Heart left ventricle (tissue), 13 donors: ENCODE measurements around the gene MRPS6.

Experiments
- POLR2A ChIP-seq, 2 donors: fragments of 450-650 bp; IDR thresholded peaks; one replicate each; pipeline ENCODE4 v1.6.1; 2017; ENCODE audit warnings: antibody characterized with exemption in 2 of 2, mild to moderate bottlenecking in 2 of 2, moderate library complexity in 2 of 2
- TF ChIP-seq, protein P1 (sequence below), 12 donors: fragments of 200-600 bp; sonication (generic) in 4 of 12; IDR thresholded peaks; one replicate each; pipeline versions ENCODE4 v1.5.0 to v1.8.0; 2018 to 2022; ENCODE audit warnings: antibody characterized with exemption in 12 of 12, mild to moderate bottlenecking in 5 of 12
- donor health status: ischemic (EF 13 %, LVEDD 7.1; RV severe dilation, severe dysfunction).
- donor health status: DM: no; HTN: yes; CAD: no.
- donor health status: DM: no; HTN: no; CAD: no.
- donor health status: ischemic (EF 25% LVEDD 6.9; RV normal size, moderate dysfunction).
- donor health status: ischemic (EF 25% LVEDD 5.7; RV mildly dilated, moderate dysfunction).
- donor health status: ischemic (EF 35%, LVEDD 5.7; RV mildly dilated, moderate dysfunction).
- donor health status: nonischemic (EF 11% LVEDD 7.7; RV severe dilation, severe dysfunction).
- donor health status: DM: yes; HTN: yes; CAD: no.
- donor health status: PGD.
- donor health status: ischemic (EF 29% LVEDD 5.4; RV normal size, mild dysfunction).
- donor health status: nonischemic (EF 23%, LVEDD 6.1; RV moderate dilation, normal function).

DNA sequence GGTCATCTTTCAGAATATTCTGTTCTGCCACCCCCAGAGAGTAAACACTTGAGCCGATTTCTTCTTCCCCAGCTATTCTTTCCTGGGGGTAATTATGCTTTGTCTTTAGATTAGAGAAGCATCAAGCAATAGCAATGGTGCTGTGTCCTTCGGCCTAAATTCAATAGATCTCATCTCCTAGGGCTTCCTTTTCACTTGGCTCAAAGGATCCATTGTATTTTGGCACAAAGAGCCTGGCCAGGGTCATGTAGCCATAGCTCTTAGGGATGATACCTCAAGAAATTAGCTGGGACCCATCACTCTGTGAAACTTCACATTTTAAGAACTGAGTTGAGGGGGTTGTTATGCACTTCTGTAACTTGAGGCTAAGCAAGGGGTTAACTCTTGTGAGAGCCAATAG is 27.0 kb downstream of the MRPS6 start:
- TF ChIP-seq, protein P1, sequence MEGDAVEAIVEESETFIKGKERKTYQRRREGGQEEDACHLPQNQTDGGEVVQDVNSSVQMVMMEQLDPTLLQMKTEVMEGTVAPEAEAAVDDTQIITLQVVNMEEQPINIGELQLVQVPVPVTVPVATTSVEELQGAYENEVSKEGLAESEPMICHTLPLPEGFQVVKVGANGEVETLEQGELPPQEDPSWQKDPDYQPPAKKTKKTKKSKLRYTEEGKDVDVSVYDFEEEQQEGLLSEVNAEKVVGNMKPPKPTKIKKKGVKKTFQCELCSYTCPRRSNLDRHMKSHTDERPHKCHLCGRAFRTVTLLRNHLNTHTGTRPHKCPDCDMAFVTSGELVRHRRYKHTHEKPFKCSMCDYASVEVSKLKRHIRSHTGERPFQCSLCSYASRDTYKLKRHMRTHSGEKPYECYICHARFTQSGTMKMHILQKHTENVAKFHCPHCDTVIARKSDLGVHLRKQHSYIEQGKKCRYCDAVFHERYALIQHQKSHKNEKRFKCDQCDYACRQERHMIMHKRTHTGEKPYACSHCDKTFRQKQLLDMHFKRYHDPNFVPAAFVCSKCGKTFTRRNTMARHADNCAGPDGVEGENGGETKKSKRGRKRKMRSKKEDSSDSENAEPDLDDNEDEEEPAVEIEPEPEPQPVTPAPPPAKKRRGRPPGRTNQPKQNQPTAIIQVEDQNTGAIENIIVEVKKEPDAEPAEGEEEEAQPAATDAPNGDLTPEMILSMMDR (IDR thresholded peaks at IDR 0.05), result no peak
- no peak for TF ChIP-seq POLR2A (IDR thresholded peaks at IDR 0.05)
